Measurements from ENCODE around the gene ST8SIA1.

Gene ST8SIA1

DNA sequence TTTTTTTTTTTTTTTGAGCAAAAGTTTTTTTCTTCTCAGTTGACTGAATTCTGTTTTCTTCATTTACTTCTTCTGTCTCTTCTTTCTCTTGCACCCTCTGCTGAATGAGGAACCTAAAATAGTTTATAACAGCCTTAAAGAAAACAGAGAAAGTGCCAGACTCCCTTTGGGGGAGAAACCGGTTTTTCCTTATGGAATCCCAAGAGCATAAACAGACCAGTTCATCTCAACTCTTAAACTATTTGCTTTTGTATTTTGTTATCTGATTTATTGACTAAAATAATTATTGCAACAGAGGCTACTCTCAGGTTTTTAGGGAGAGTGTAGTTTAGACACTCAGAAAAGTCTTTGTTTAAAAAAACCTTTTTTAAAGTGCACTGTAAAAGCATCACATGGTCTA lies 30.2 kb downstream of the ST8SIA1 start:
- Histone ChIP-seq H3K9ac (ENCODE audit: low read depth, low read length) (no peak overlapping the region), H3K4me3 (ENCODE audit: low read length) (no peak overlapping the region), H3K9me3 (ENCODE audit: insufficient read depth, low read depth, low read length) (peaks cover 36% of the 10 kb centered on the region), H3K4me1 (ENCODE audit: insufficient read depth, low read length) (no peaks in the 10 kb centered on the region), H3K27me3 (ENCODE audit: insufficient read depth, low read length) (no peaks in the 10 kb centered on the region), H3K27ac (ENCODE audit: low read length) (no peak overlapping the region), H3K36me3 (ENCODE audit: insufficient read depth, low read depth, low read length) (no peaks in the 10 kb centered on the region; the same call in 1 of the 2 replicates)

DNA sequence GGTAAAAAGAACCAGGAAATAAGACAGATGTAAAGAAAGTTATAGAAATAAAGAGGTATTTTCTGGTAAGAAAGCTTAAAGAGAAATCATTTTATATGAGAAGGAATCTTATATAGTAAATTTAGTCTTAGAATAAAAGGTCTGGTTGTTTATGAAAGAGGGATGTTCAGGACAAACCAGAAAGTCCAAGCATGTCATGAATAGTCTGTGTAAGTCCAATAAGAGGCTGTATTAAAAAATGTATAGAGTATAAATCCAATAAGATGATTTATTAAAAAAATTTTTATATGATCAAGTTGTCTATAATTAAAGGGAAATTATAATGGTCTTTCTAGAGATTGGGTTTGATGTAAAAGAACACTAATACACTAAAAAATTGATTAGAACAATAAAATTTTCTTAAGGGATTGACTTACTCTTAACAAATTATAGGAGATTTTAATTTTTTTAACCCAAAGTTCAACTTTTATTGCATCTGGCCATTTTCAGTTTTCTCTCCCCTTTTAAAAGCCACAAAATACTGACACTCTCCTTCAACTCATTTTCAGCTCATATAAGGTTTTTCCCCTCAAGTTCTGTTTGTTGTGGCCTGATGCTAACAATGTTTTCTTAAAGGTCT lies 35.1 kb downstream of the ST8SIA1 start:
- no peaks in the 10 kb centered on the region for H3K27me3 ChIP-seq (ENCODE audit: insufficient read depth, low read length)
- no peaks in the 10 kb centered on the region; the same call in 1 of the 2 replicates for H3K36me3 ChIP-seq (ENCODE audit: insufficient read depth, low read depth, low read length)
- no peak overlapping the region for H3K4me3 ChIP-seq (ENCODE audit: low read length)
- H3K4me1 ChIP-seq (ENCODE audit: insufficient read depth, low read length): no peaks in the 10 kb centered on the region
- peaks cover 63% of the 10 kb centered on the region for H3K9me3 ChIP-seq (ENCODE audit: insufficient read depth, low read depth, low read length)
- no peak overlapping the region for H3K27ac ChIP-seq (ENCODE audit: low read length)
- H3K9ac ChIP-seq (ENCODE audit: low read depth, low read length): no peak overlapping the region

DNA sequence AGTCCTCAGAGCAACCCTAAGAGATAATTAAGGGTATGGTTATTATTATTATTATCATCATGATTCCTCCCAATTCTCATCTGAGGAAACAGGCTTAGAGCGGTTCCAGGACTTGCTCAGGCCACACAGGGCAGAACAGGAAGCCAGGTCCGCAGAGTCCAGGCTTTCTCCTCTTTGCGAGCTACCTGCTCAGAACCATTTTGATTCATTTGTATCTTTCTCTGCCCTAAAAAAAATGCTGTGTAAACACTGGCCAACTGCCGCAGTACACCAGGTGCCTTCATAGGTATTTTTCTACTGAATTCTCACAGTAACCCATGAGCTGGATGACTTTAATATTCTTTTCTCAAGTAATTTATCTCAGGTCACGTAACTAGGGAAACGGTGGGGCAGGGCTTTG lies 45.3 kb downstream of the ST8SIA1 start:
- H3K27me3 ChIP-seq (ENCODE audit: insufficient read depth, low read length): no peaks in the 10 kb centered on the region
- no peak overlapping the region for H3K27ac ChIP-seq (ENCODE audit: low read length)
- H3K36me3 ChIP-seq (ENCODE audit: insufficient read depth, low read depth, low read length): no peaks in the 10 kb centered on the region
- no peak overlapping the region for H3K4me3 ChIP-seq (ENCODE audit: low read length)
- H3K9ac ChIP-seq (ENCODE audit: low read depth, low read length): no peak overlapping the region
- H3K4me1 ChIP-seq (ENCODE audit: insufficient read depth, low read length): peaks cover 12% of the 10 kb centered on the region; the same call in 1 of the 2 replicates
- H3K9me3 ChIP-seq (ENCODE audit: insufficient read depth, low read depth, low read length): no peaks in the 10 kb centered on the region

DNA sequence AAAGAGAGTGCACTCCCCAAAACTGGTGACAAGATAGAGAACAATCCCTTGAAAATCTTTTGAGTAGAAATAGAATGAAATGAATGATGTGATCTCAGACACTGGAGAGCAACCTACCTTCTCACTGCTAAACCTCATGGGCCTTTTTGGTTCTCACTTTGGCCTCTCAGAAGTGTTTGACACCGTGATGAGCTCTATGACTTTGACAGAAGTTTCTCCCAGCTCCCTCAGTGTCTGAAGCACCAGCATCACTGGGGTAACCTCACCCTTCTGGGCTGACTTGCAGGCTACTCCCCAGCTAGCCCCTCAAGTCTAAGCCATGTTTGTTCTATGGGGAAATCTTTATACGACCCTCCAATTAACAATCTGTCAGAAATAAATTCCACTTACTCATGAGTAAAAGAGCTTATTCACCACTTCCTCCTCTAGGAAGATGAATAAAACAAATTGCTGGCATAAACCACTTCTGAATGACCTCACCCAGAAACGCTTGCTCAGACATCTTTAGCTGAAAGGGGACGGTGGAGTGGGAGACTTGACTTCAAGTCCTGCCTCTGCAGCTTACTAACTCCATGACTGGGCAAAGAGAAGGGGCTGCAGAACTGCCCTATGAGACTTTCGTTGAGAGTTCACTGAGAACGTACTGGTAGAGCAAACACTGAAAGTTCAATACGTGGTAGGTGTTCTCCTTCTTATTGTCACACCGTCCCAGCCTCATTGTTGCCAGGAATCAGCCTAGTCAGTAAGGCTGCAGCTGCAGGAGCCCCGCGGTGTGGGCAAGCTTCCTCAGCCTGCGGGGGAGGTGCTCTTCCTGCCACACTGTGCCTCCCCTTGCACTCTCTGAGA lies 46.5 kb downstream of the ST8SIA1 start:
- no peak overlapping the region for H3K27ac ChIP-seq (ENCODE audit: low read length)
- H3K9ac ChIP-seq (ENCODE audit: low read depth, low read length): no peak overlapping the region
- H3K4me3 ChIP-seq (ENCODE audit: low read length): peak overlapping the region; percentile 36; the same call in 1 of the 2 replicates
- H3K4me1 ChIP-seq (ENCODE audit: insufficient read depth, low read length): peaks cover 12% of the 10 kb centered on the region; the same call in 1 of the 2 replicates
- H3K9me3 ChIP-seq (ENCODE audit: insufficient read depth, low read depth, low read length): no peaks in the 10 kb centered on the region
- H3K36me3 ChIP-seq (ENCODE audit: insufficient read depth, low read depth, low read length): no peaks in the 10 kb centered on the region
- no peaks in the 10 kb centered on the region for H3K27me3 ChIP-seq (ENCODE audit: insufficient read depth, low read length)

DNA sequence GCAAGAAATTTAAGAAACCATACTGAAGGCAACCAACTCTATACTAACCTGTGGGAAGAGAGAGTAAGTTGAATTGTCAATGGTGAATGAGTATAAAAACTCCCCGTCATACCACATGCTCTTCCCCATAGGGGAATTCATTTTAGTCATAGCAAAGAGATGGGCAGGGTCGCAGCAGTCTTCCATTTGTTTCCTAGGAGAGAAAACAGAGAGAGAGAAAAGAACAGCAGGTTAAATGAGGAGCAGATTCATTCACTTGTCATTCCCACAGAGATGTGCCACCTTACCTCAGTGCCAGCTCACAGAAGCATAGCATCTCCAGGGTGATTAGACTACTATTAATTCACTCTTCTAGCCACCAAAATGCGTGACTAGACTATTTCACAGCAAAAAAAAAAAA lies 47.4 kb downstream of the ST8SIA1 start:
- Histone ChIP-seq H3K9me3 (ENCODE audit: insufficient read depth, low read depth, low read length) (no peaks in the 10 kb centered on the region), H3K36me3 (ENCODE audit: insufficient read depth, low read depth, low read length) (no peaks in the 10 kb centered on the region), H3K4me1 (ENCODE audit: insufficient read depth, low read length) (peaks cover 12% of the 10 kb centered on the region; the same call in 1 of the 2 replicates), H3K9ac (ENCODE audit: low read depth, low read length) (no peak overlapping the region), H3K27me3 (ENCODE audit: insufficient read depth, low read length) (no peaks in the 10 kb centered on the region), H3K4me3 (ENCODE audit: low read length) (no peak overlapping the region), H3K27ac (ENCODE audit: low read length) (no peak overlapping the region)

DNA sequence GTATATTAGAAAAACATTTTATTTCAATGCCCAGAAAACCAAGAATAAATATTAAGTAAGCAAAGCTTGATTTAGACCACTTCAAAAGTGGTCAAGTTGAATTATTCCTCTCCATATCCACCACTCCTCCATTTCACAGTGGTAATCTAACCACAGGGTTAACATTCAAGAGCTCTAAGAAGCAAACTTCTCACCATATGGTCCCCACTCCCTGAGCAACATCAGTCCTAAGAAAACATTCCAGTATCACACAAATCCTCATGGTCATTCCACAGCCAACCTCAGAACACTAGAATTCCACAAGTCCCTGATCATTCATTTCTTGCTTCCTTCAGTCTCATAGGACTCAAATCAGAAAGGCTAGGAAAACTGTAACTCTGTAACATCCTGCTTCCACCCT lies 47.9 kb downstream of the ST8SIA1 start:
- Histone ChIP-seq H3K4me1 (ENCODE audit: insufficient read depth, low read length) (peaks cover 12% of the 10 kb centered on the region; the same call in 1 of the 2 replicates), H3K36me3 (ENCODE audit: insufficient read depth, low read depth, low read length) (no peaks in the 10 kb centered on the region), H3K9ac (ENCODE audit: low read depth, low read length) (no peak overlapping the region), H3K27me3 (ENCODE audit: insufficient read depth, low read length) (no peaks in the 10 kb centered on the region), H3K4me3 (ENCODE audit: low read length) (no peak overlapping the region), H3K27ac (ENCODE audit: low read length) (no peak overlapping the region), H3K9me3 (ENCODE audit: insufficient read depth, low read depth, low read length) (no peaks in the 10 kb centered on the region)

DNA sequence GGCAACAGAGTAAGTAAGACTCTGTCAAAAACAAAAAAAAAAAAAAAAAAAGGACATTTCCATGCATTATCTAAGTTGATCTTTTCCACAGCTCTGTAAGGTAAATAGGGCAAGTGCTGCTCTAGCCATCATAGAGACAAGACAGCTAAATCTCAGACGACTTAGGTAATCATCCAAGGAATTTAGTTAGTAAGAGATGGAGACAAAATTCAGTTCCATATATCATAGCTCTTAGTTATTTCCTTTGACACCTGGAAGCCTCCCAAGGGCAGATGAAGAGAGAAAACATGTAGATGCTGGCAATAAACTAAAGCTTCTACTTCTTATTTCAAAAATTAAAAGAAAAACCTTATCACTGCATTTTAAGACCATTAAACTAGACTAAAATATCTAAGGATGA lies 48.7 kb downstream of the ST8SIA1 start:
- Histone ChIP-seq H3K4me1 (ENCODE audit: insufficient read depth, low read length) (peaks cover 12% of the 10 kb centered on the region; the same call in 1 of the 2 replicates), H3K9ac (ENCODE audit: low read depth, low read length) (no peak overlapping the region), H3K27me3 (ENCODE audit: insufficient read depth, low read length) (no peaks in the 10 kb centered on the region), H3K27ac (ENCODE audit: low read length) (no peak overlapping the region), H3K9me3 (ENCODE audit: insufficient read depth, low read depth, low read length) (no peaks in the 10 kb centered on the region), H3K36me3 (ENCODE audit: insufficient read depth, low read depth, low read length) (no peaks in the 10 kb centered on the region), H3K4me3 (ENCODE audit: low read length) (no peak overlapping the region)

DNA sequence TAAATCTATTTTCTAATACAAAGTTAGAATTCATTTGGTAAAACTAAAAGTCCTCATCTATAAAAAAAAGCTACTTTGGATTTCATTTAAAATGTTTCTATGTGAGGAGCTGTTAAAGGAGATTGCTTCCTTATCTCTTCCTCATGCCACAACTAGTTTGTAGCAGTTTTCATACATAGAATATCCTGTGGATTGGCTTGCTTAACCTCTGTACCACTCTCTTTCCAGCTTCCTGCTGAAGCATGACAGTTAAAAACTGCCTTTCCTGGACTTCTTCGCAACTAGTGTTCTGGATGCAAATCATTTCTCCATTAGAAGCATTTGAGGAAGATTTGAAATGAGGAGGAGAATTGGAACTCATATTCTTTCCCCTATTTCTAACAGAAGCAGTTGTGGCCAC lies 49.6 kb downstream of the ST8SIA1 start:
- no peaks in the 10 kb centered on the region for H3K27me3 ChIP-seq (ENCODE audit: insufficient read depth, low read length)
- H3K4me1 ChIP-seq (ENCODE audit: insufficient read depth, low read length): peaks cover 12% of the 10 kb centered on the region; the same call in 1 of the 2 replicates

DNA sequence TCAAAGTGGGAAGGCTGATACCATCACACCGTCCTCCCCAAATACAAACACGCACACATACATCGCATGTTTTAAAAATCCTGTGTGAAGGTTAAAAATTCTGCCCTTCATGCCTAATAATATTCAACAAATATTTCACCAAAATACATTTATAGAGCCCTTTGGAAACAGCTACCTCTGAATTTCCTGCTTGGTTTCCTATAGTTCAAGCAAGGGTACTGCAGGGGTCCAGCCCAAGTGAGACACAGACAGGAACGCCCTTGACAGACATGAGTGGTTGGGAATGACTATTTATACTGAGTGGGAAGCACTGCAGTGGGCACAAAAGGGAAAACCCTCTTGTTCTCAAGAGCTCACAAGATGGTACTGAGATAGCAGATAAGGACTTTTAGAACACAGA lies 51.0 kb downstream of the ST8SIA1 start:
- no peak overlapping the region for H3K27ac ChIP-seq (ENCODE audit: low read length)

More for the DNA sequence above, 49.6 kb downstream of the ST8SIA1 start:
- H3K27ac ChIP-seq (ENCODE audit: low read length): no peak overlapping the region
- no peak overlapping the region for H3K4me3 ChIP-seq (ENCODE audit: low read length)
- H3K9me3 ChIP-seq (ENCODE audit: insufficient read depth, low read depth, low read length): no peaks in the 10 kb centered on the region
- no peak overlapping the region for H3K9ac ChIP-seq (ENCODE audit: low read depth, low read length)
- no peaks in the 10 kb centered on the region for H3K36me3 ChIP-seq (ENCODE audit: insufficient read depth, low read depth, low read length)

DNA sequence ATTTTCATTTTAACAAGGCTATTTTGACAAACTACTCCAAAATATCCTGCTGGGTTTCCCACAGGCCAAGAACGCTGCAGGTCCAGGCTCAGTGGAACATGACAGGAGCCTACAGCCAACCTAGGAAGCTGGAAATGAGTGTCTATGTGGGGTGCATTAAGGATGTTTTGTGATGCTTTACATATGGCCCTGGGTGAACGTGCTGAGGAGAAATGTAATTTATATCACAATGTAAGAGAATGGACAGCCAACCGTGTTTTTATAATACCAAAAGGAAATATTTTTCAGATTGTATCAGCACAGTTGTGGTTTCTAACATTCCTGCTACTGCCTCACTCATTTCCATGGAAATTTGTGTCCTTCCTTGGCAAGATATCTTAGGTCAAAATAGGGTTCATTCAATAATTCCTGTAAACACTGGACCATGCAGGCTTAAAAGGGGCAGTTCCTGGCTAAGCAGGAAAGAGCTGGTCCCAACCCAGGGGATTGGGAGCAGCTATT lies 51.5 kb downstream of the ST8SIA1 start:
- Histone ChIP-seq H3K27me3 (ENCODE audit: insufficient read depth, low read length) (no peaks in the 10 kb centered on the region), H3K36me3 (ENCODE audit: insufficient read depth, low read depth, low read length) (no peaks in the 10 kb centered on the region), H3K27ac (ENCODE audit: low read length) (no peak overlapping the region), H3K9ac (ENCODE audit: low read depth, low read length) (no peak overlapping the region), H3K4me1 (ENCODE audit: insufficient read depth, low read length) (peaks cover 7% of the 10 kb centered on the region; the same call in 1 of the 2 replicates), H3K4me3 (ENCODE audit: low read length) (no peak overlapping the region), H3K9me3 (ENCODE audit: insufficient read depth, low read depth, low read length) (peaks cover 9% of the 10 kb centered on the region; the same call in 1 of the 2 replicates)

More for the DNA sequence above, 51.0 kb downstream of the ST8SIA1 start:
- H3K4me1 ChIP-seq (ENCODE audit: insufficient read depth, low read length): peaks cover 11% of the 10 kb centered on the region; the same call in 1 of the 2 replicates
- no peaks in the 10 kb centered on the region for H3K27me3 ChIP-seq (ENCODE audit: insufficient read depth, low read length)
- H3K9me3 ChIP-seq (ENCODE audit: insufficient read depth, low read depth, low read length): peaks cover 6% of the 10 kb centered on the region; the same call in 1 of the 2 replicates
- H3K36me3 ChIP-seq (ENCODE audit: insufficient read depth, low read depth, low read length): no peaks in the 10 kb centered on the region
- no peak overlapping the region for H3K9ac ChIP-seq (ENCODE audit: low read depth, low read length)
- H3K4me3 ChIP-seq (ENCODE audit: low read length): no peak overlapping the region

DNA sequence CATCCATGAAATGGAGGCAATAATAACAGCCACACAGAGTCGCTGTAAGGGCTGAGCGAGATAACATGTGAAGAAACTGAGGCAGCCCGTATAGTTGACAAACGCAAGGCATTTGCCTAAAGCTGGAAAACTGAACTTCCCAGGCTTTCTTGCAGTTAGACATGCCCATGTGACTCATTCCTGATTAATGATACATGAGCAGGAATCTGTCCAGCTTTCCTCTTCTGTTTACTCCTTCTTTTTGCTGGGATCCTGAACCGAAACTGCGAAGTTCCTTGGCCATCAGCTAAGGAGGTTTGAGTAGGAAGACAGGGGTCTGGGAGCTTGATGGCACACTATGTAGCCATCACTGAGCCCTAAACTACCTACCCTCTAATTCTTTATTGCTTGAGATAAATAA lies 52.2 kb downstream of the ST8SIA1 start:
- H3K27me3 ChIP-seq (ENCODE audit: insufficient read depth, low read length): no peaks in the 10 kb centered on the region
- no peaks in the 10 kb centered on the region for H3K36me3 ChIP-seq (ENCODE audit: insufficient read depth, low read depth, low read length)
- H3K9ac ChIP-seq (ENCODE audit: low read depth, low read length): no peak overlapping the region
- H3K4me1 ChIP-seq (ENCODE audit: insufficient read depth, low read length): no peaks in the 10 kb centered on the region; the same call in 1 of the 2 replicates
- no peak overlapping the region for H3K4me3 ChIP-seq (ENCODE audit: low read length)
- peaks cover 9% of the 10 kb centered on the region; the same call in 1 of the 2 replicates for H3K9me3 ChIP-seq (ENCODE audit: insufficient read depth, low read depth, low read length)
- no peak overlapping the region for H3K27ac ChIP-seq (ENCODE audit: low read length)

Data from iPS-20b (cell line).